Measurements from ENCODE around the gene ATG16L2. TPM values are rescaled to one million over a fixed set of nuclear protein-coding genes. Genes with fewer than 3 reads are reported as not detected.

Gene ATG16L2
- total and polyA plus RNA-seq, 4 donors: 4.7 to 17.8 (median 7.4) TPM

- Histone ChIP-seq H3K27me3 (ENCODE audit: control insufficient read depth in 4 of 4, insufficient read depth in 4 of 4, low read length in 3 of 4) (no peaks in the 10 kb centered on the region), H3K4me3 (ENCODE audit: low read depth in 1 of 3, low read length in 3 of 3) (no peak overlapping the region), H3K4me1 (ENCODE audit: control insufficient read depth in 4 of 4, insufficient read depth in 4 of 4, low read length in 3 of 4) (peaks cover 12 to 64% (median 50%) of the 10 kb centered on the region in 4 donors), H3K27ac (ENCODE audit: low read depth in 1 of 2, low read length in 2 of 2) (no peak overlapping the region), H3K9me3 (ENCODE audit: control insufficient read depth in 4 of 4, low read length in 3 of 4) (no peaks in the 10 kb centered on the region), H3K36me3 (ENCODE audit: control insufficient read depth in 4 of 4, insufficient read depth in 3 of 4, low read depth in 1 of 4, low read length in 3 of 4) (no peaks in the 10 kb centered on the region), H3K9ac (ENCODE audit: low read depth in 1 of 2, low read length in 2 of 2) (no peak overlapping the region)
- no peak for DNase-seq (ENCODE audit: low spot score)
- WGBS: 91% methylated on average over 2 of the region's 2 CpGs
- TF ChIP-seq, protein P1, sequence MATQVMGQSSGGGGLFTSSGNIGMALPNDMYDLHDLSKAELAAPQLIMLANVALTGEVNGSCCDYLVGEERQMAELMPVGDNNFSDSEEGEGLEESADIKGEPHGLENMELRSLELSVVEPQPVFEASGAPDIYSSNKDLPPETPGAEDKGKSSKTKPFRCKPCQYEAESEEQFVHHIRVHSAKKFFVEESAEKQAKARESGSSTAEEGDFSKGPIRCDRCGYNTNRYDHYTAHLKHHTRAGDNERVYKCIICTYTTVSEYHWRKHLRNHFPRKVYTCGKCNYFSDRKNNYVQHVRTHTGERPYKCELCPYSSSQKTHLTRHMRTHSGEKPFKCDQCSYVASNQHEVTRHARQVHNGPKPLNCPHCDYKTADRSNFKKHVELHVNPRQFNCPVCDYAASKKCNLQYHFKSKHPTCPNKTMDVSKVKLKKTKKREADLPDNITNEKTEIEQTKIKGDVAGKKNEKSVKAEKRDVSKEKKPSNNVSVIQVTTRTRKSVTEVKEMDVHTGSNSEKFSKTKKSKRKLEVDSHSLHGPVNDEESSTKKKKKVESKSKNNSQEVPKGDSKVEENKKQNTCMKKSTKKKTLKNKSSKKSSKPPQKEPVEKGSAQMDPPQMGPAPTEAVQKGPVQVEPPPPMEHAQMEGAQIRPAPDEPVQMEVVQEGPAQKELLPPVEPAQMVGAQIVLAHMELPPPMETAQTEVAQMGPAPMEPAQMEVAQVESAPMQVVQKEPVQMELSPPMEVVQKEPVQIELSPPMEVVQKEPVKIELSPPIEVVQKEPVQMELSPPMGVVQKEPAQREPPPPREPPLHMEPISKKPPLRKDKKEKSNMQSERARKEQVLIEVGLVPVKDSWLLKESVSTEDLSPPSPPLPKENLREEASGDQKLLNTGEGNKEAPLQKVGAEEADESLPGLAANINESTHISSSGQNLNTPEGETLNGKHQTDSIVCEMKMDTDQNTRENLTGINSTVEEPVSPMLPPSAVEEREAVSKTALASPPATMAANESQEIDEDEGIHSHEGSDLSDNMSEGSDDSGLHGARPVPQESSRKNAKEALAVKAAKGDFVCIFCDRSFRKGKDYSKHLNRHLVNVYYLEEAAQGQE (IDR thresholded peaks at IDR 0.05): no peak
- no peak for TF ChIP-seq FOXA1 (IDR thresholded peaks at IDR 0.05)
- no peak for TF ChIP-seq YY1 (IDR thresholded peaks at IDR 0.05)
- TF ChIP-seq, protein P2, sequence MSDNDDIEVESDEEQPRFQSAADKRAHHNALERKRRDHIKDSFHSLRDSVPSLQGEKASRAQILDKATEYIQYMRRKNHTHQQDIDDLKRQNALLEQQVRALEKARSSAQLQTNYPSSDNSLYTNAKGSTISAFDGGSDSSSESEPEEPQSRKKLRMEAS (IDR thresholded peaks at IDR 0.05): no peak
- TF ChIP-seq CTCF (IDR thresholded peaks at IDR 0.05; ENCODE audit: low read depth, low read length, missing input control): no peak
- TF ChIP-seq HNF4A (conservative IDR thresholded peaks at IDR 0.05): no peak
- TF ChIP-seq ZBTB33 (IDR thresholded peaks at IDR 0.05): no peak
- TF ChIP-seq GABPA (IDR thresholded peaks at IDR 0.05 in 1 of 2, conservative IDR thresholded peaks at IDR 0.05 in 1 of 2): no peak
- TF ChIP-seq ATF3 (IDR thresholded peaks at IDR 0.05): no peak
- TF ChIP-seq RXRA (IDR thresholded peaks at IDR 0.05): no peak
- no peak for TF ChIP-seq SP1 (IDR thresholded peaks at IDR 0.05)
- TF ChIP-seq TAF1 (conservative IDR thresholded peaks at IDR 0.05): no peak
- TF ChIP-seq EGR1 (IDR thresholded peaks at IDR 0.05; ENCODE audit: low read depth in 2 of 2): no peak
- TF ChIP-seq RAD21 (IDR thresholded peaks at IDR 0.05): no peak
- TF ChIP-seq FOXA2 (IDR thresholded peaks at IDR 0.05): no peak
Measured at GRCh38 chr11:72783144-72783905, 30.9 kb upstream of the ATG16L2 start.

All from liver (tissue), 9 donors.